Keratinocyte (primary cell): ENCODE measurements around the gene LHX2. TPM values are rescaled to one million over a fixed set of nuclear protein-coding genes. Genes with fewer than 3 reads are reported as not detected.

Experiments
- DNase-seq: peaks from one replicate; pipeline ENCODE4 v3.0.0-alpha.2; 2011; ENCODE audit warnings: low read depth, missing footprints, low spot score
- FAIRE-seq: peaks from 2 replicates; lab custom pipeline; 2011; peaks lifted over from hg19 to GRCh38; lab: Jason Lieb, UNC
- H2AFZ ChIP-seq: 2 replicates; pipeline ENCODE4 v1.6.0; 2012; ENCODE audit warnings: low read length, control low read depth, inconsistent platforms; ENCODE audit not compliant: control insufficient read depth
- H3K27ac ChIP-seq: 2 replicates; pipeline ENCODE4 v1.5.1; 2011; ENCODE audit warnings: low read length; ENCODE audit not compliant: control insufficient read depth, insufficient read depth
- H3K27me3 ChIP-seq: 3 replicates; pipeline ENCODE4 v1.6.0; 2011; ENCODE audit warnings: low read length; ENCODE audit not compliant: control insufficient read depth, insufficient read depth; ENCODE audit errors: extremely low read depth
- H3K36me3 ChIP-seq, 2 experiments: 2 replicates in 1 of 2; 3 replicates in 1 of 2; pipeline ENCODE4 v1.5.1; 2011; ENCODE audit warnings: low read length in 2 of 2, mild to moderate bottlenecking in 1 of 2; ENCODE audit not compliant: control insufficient read depth in 2 of 2, insufficient read depth in 2 of 2; ENCODE audit errors: extremely low read depth in 1 of 2
- H3K4me1 ChIP-seq: 3 replicates; pipeline ENCODE4 v1.5.1; 2011; ENCODE audit warnings: low read length; ENCODE audit not compliant: control insufficient read depth, insufficient read depth; ENCODE audit errors: extremely low read depth
- H3K4me2 ChIP-seq: 3 replicates; pipeline ENCODE4 v1.6.0; 2011; ENCODE audit warnings: low read depth, low read length; ENCODE audit not compliant: control insufficient read depth, insufficient read depth; ENCODE audit errors: extremely low read depth
- H3K4me3 ChIP-seq, 3 experiments: fragments of 200-600 bp in 1 of 3; sonication (generic) in 1 of 3; 2 replicates in 2 of 3; 3 replicates in 1 of 3; pipeline ENCODE4 v1.5.1; 2011 to 2016; ENCODE audit warnings: low read length in 3 of 3, mild to moderate bottlenecking in 3 of 3, control low read depth in 2 of 3, inconsistent platforms in 1 of 3, low read depth in 1 of 3, mixed read lengths in 1 of 3, mixed run types in 1 of 3, moderate library complexity in 1 of 3; ENCODE audit not compliant: control insufficient read depth in 2 of 3, insufficient read depth in 2 of 3; ENCODE audit errors: extremely low read depth in 1 of 3
- H3K79me2 ChIP-seq: 2 replicates; pipeline ENCODE4 v1.6.0; 2012; ENCODE audit warnings: low read length; ENCODE audit not compliant: control insufficient read depth, insufficient read depth
- H3K9ac ChIP-seq: 3 replicates; pipeline ENCODE4 v1.6.0; 2011; ENCODE audit warnings: low read length; ENCODE audit not compliant: control insufficient read depth, insufficient read depth; ENCODE audit errors: extremely low read depth
- H3K9me1 ChIP-seq: 3 replicates; pipeline ENCODE4 v1.6.0; 2011; ENCODE audit warnings: low read length; ENCODE audit not compliant: control insufficient read depth, insufficient read depth; ENCODE audit errors: extremely low read depth
- H3K9me3 ChIP-seq: 2 replicates; pipeline ENCODE4 v1.5.1; 2012; ENCODE audit warnings: low read depth, low read length; ENCODE audit not compliant: control insufficient read depth
- H4K20me1 ChIP-seq: 3 replicates; pipeline ENCODE4 v1.6.0; 2011; ENCODE audit warnings: low read length; ENCODE audit not compliant: control insufficient read depth, insufficient read depth; ENCODE audit errors: extremely low read depth
- CTCF ChIP-seq, 3 experiments: IDR thresholded peaks in 1 of 3; conservative IDR thresholded peaks in 1 of 3; optimal IDR thresholded peaks in 1 of 3; 2 replicates in 2 of 3; 3 replicates in 1 of 3; pipeline versions ENCODE3 to v1.5.1; 2011; ENCODE audit warnings: low read length in 3 of 3, mild to moderate bottlenecking in 3 of 3, moderate library complexity in 2 of 3, control low read depth in 1 of 3, inconsistent platforms in 1 of 3; ENCODE audit not compliant: insufficient read depth in 2 of 3; ENCODE audit errors: extremely low read depth in 1 of 3
- EZH2 ChIP-seq: IDR thresholded peaks from one replicate; pipeline ENCODE4 v1.6.1; 2012; ENCODE audit warnings: inconsistent platforms, mild to moderate bottlenecking, low read length, moderate library complexity
- dilution Hi-C: fragments of 300-500 bp; cut with MboI; formaldehyde crosslinking; loops from one replicate; pipeline ENCODE4 v1.7.0; 2020; ENCODE audit warnings: low sequenced_read_pairs; ENCODE audit not compliant: extremely low pct_ligation_motif_present
- polyA plus RNA-seq, 5 experiments: library from polyadenylated mRNA; depleted of rRNA in 3 of 5; stranded (reverse) in 3 of 5; stranded (forward) in 1 of 5; unstranded in 1 of 5; fragments of >200 nt; gene quantifications; 1 replicate in 1 of 5; 2 replicates in 3 of 5; 3 replicates in 1 of 5; pipeline versions ENCODE4 v1.2.1 to v1.2.3, GENCODE V29; 2011 to 2012; ENCODE audit warnings: missing spikeins in 2 of 5, low read depth in 1 of 5, low replicate concordance in 1 of 5

Gene LHX2
- polyA plus RNA-seq, 1 donor (not counting 4 experiments of a cell fraction or from before 2014, with no cell fraction given) = 0.07 TPM

- no peak overlapping the region for H3K4me2 ChIP-seq
- no peak for DNase-seq
- H4K20me1 ChIP-seq = peaks cover 12% of the 10 kb centered on the region
- no peaks in the 10 kb centered on the region for H3K9me3 ChIP-seq
- H3K79me2 ChIP-seq = no peaks in the 10 kb centered on the region
- no peaks in the 10 kb centered on the region for H3K9me1 ChIP-seq
- H2AFZ ChIP-seq = no peak overlapping the region
- FAIRE-seq = no peak
- dilution Hi-C loops = no loop called here
- TF ChIP-seq EZH2 (no peak), CTCF (optimal IDR thresholded peaks at IDR 0.05 in 1 of 3, IDR thresholded peaks at IDR 0.05 in 1 of 3, conservative IDR thresholded peaks at IDR 0.05 in 1 of 3; ENCODE audit: extremely low read depth in 1 of 3, insufficient read depth in 2 of 3, low read length in 3 of 3) (no peak)
- peaks cover 20% of the 10 kb centered on the region for H3K4me1 ChIP-seq
- no peak overlapping the region for H3K27ac ChIP-seq
- peaks cover 89% of the 10 kb centered on the region for H3K27me3 ChIP-seq
- no peak overlapping the region for H3K4me3 ChIP-seq
- H3K9ac ChIP-seq = no peak overlapping the region
- no peaks in the 10 kb centered on the region for H3K36me3 ChIP-seq
Observed at GRCh38 chr9:124004593-124004992, 7.0 kb upstream of the LHX2 start.

DNA sequence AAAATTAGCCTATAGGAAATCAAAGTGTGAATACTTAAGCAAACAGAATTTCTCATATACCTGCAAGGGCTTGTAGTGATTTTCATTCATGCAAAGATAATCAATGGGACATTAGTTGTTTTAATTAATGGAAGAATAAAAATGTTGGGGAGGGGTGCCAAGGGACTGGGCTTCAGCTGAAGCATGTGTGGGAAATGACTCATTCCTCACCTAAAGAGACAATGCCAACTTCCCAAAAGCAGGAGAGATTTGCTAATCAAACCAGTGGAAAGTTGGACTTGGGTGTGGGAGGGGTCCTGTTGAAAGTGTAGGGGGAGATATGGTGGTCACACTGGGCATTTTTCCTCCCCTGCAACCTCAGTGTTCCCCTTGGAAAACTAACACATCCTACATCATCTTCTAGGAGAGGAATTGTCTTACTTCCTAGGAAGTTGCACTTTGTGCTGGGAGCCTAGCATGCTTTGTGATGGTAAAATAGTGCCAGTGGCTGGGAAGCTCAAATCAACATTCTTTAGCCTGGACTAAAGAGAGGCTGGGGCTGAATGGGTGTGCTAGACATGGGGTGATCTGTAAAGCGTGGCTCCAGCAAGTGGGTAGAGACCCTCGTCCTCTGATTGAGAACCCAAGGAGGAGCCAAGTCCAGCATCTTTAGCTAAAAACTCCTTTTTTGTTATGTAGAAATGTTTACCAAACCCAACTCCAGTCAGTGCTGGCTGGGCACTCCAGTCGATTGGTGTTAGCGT, 6.4 kb upstream of the LHX2 start:
- H3K36me3 ChIP-seq = no peaks in the 10 kb centered on the region
- DNase-seq = no peak
- no peaks in the 10 kb centered on the region for H3K9me1 ChIP-seq
- H3K27ac ChIP-seq = no peak overlapping the region
- H3K9me3 ChIP-seq = no peaks in the 10 kb centered on the region
- dilution Hi-C loops = no loop called here
- FAIRE-seq = no peak
- H3K79me2 ChIP-seq = no peaks in the 10 kb centered on the region
- H3K4me3 ChIP-seq = no peak overlapping the region
- no peak overlapping the region for H2AFZ ChIP-seq
- peaks cover 20% of the 10 kb centered on the region for H3K4me1 ChIP-seq
- H4K20me1 ChIP-seq = peaks cover 12% of the 10 kb centered on the region
- H3K27me3 ChIP-seq = peaks cover 93% of the 10 kb centered on the region
- no peak overlapping the region for H3K9ac ChIP-seq
- H3K4me2 ChIP-seq = no peak overlapping the region
- TF ChIP-seq EZH2 = no peak
